SK-N-SH (cell line): Measurements from ENCODE around the gene PICALM. TPM values are rescaled to one million over a fixed set of nuclear protein-coding genes. Genes with fewer than 3 reads are reported as not detected.

ENCODE experiments used
- CTCF ChIA-PET: fragments of 300-600, 350-600 bp; formaldehyde crosslinking; extraction: SDS; loops from one replicate; lab custom pipeline; 2021; lab: Yijun Ruan, JAX
- POLR2A ChIA-PET: fragments of 350-600 bp; sonication (Branson Sonifier 250); formaldehyde crosslinking; extraction: SDS; loops from one replicate; lab custom pipeline; 2020; ENCODE audit warnings: antibody characterized with exemption, inconsistent platforms; lab: Yijun Ruan, JAX
- DNase-seq: peaks from one replicate; pipeline ENCODE4 v3.0.0; 2012
- H2AFZ ChIP-seq: fragments of 200-600 bp; sonication (generic); 2 replicates; pipeline ENCODE4 v1.8.1; 2016; ENCODE audit warnings: antibody characterized with exemption, mild to moderate bottlenecking, low read depth
- H3F3A ChIP-seq: fragments of 200-600 bp; sonication (generic); replicated peaks from 2 replicates; pipeline ENCODE3; 2016; ENCODE audit warnings: antibody characterized with exemption, mild to moderate bottlenecking; ENCODE audit not compliant: insufficient read depth
- H3K27ac ChIP-seq, 2 experiments: fragments of 200-500 bp in 1 of 2; fragments of 200-600 bp in 1 of 2; sonication (Bioruptor generic) in 1 of 2; sonication (generic), shearing (Covaris generic) in 1 of 2; 2 replicates each; pipeline versions ENCODE4 v1.5.1 to v1.6.1; 2014 to 2016; ENCODE audit warnings: low read depth in 2 of 2, inconsistent platforms in 1 of 2, low read length in 1 of 2, mild to moderate bottlenecking in 1 of 2, mixed read lengths in 1 of 2
- H3K27me3 ChIP-seq: fragments of 200-600 bp; sonication (generic), shearing (Covaris generic); 2 replicates; pipeline ENCODE4 v1.6.1; 2016; ENCODE audit warnings: mixed run types; ENCODE audit not compliant: insufficient read depth
- H3K36me3 ChIP-seq, 2 experiments: fragments of 200-500 bp in 1 of 2; fragments of 200-600 bp in 1 of 2; sonication (Bioruptor generic) in 1 of 2; sonication (generic) in 1 of 2; replicated peaks in 1 of 2; 2 replicates each; pipeline versions ENCODE3 to v1.5.1; 2014 to 2016; ENCODE audit warnings: low read length in 1 of 2, mild to moderate bottlenecking in 1 of 2; ENCODE audit not compliant: insufficient read depth in 2 of 2, control insufficient read depth in 1 of 2
- H3K4me1 ChIP-seq, 2 experiments: fragments of 200-500 bp in 1 of 2; fragments of 200-600 bp in 1 of 2; sonication (Bioruptor generic) in 1 of 2; sonication (generic), shearing (Covaris generic) in 1 of 2; 2 replicates each; pipeline versions ENCODE4 v1.5.1 to v1.6.1; 2014 to 2016; ENCODE audit warnings: low read depth in 1 of 2, low read length in 1 of 2, mixed run types in 1 of 2; ENCODE audit not compliant: insufficient read depth in 2 of 2, control insufficient read depth in 1 of 2
- H3K4me2 ChIP-seq: fragments of 200-600 bp; sonication (generic), shearing (Covaris generic); 2 replicates; pipeline ENCODE4 v1.6.1; 2017; ENCODE audit warnings: mixed run types
- H3K4me3 ChIP-seq, 2 experiments: fragments of 200-500 bp in 1 of 2; fragments of 200-600 bp in 1 of 2; sonication (Bioruptor generic) in 1 of 2; sonication (generic), shearing (Covaris generic) in 1 of 2; 2 replicates each; pipeline versions ENCODE4 v1.5.1 to v1.8.1; 2014 to 2016; ENCODE audit warnings: low read depth in 2 of 2, inconsistent platforms in 1 of 2, low read length in 1 of 2, mild to moderate bottlenecking in 1 of 2, mixed read lengths in 1 of 2, moderate library complexity in 1 of 2
- H3K79me2 ChIP-seq: fragments of 200-600 bp; sonication (generic); 2 replicates; pipeline ENCODE4 v1.8.1; 2017; ENCODE audit warnings: mild to moderate bottlenecking; ENCODE audit not compliant: insufficient read depth
- H3K9ac ChIP-seq: fragments of 200-600 bp; sonication (generic); 2 replicates; pipeline ENCODE4 v1.6.1; 2017; ENCODE audit warnings: mixed run types
- H3K9me2 ChIP-seq: fragments of 200-600 bp; sonication (generic); 2 replicates; pipeline ENCODE4 v1.6.1; 2017; ENCODE audit warnings: mixed run types
- H3K9me3 ChIP-seq: fragments of 200-600 bp; sonication (generic); 2 replicates; pipeline ENCODE4 v1.6.1; 2017; ENCODE audit warnings: mixed run types, mild to moderate bottlenecking, moderate library complexity
- H4K20me1 ChIP-seq: fragments of 200-600 bp; sonication (generic); 2 replicates; pipeline ENCODE4 v1.6.1; 2017; ENCODE audit warnings: mild to moderate bottlenecking, mixed run types; ENCODE audit not compliant: insufficient read depth
- EP300 ChIP-seq, 2 experiments: IDR thresholded peaks; 2 replicates each; pipeline versions ENCODE4 v1.4.0 to v1.6.1; 2012; ENCODE audit warnings: borderline replicate concordance in 1 of 2, low read depth in 1 of 2, low read length in 1 of 2
- EZH2phosphoT487 ChIP-seq: fragments of 200-600 bp; sonication (generic); IDR thresholded peaks from 2 replicates; pipeline ENCODE4 v1.6.1; 2017; ENCODE audit warnings: low read depth, mixed run types, mild to moderate bottlenecking, antibody characterized with exemption, moderate library complexity, borderline replicate concordance
- FOXJ3 ChIP-seq: sonication (generic); formaldehyde crosslinking; IDR thresholded peaks from 2 replicates; pipeline ENCODE4 v1.5.1; 2020; ENCODE audit warnings: mild to moderate bottlenecking, missing genetic modification reagents
- GABPA ChIP-seq: IDR thresholded peaks from 2 replicates; pipeline ENCODE4 v1.4.0; 2012; ENCODE audit warnings: low read depth, mild to moderate bottlenecking
- GATA2 ChIP-seq: sonication (generic); formaldehyde crosslinking; IDR thresholded peaks from 2 replicates; pipeline ENCODE4 v1.5.0; 2020; ENCODE audit warnings: mild to moderate bottlenecking, missing genetic modification reagents
- IRF3 ChIP-seq: fragments of 150-350 bp; IDR thresholded peaks from 2 replicates; pipeline ENCODE4 v1.6.1; 2016; ENCODE audit warnings: mild to moderate bottlenecking, low read depth, low read length
- JUND ChIP-seq: IDR thresholded peaks from 2 replicates; pipeline ENCODE4 v1.4.0; 2012
- MXI1 ChIP-seq: IDR thresholded peaks from 2 replicates; pipeline ENCODE4 v1.6.1; 2012; ENCODE audit warnings: mild to moderate bottlenecking, low read depth, low read length, improper control_type of control experiment
- NRF1 ChIP-seq: IDR thresholded peaks from 2 replicates; pipeline ENCODE4 v1.6.1; 2012; ENCODE audit warnings: low read depth, mild to moderate bottlenecking, low read length
- PBX3 ChIP-seq: IDR thresholded peaks from 2 replicates; pipeline ENCODE4; 2012
- POLR2AphosphoS5 ChIP-seq: IDR thresholded peaks from 2 replicates; pipeline ENCODE4 v1.6.1; 2012; ENCODE audit warnings: low read depth, low read length
- RAD21 ChIP-seq: IDR thresholded peaks from 2 replicates; pipeline ENCODE4 v1.6.1; 2012; ENCODE audit warnings: mild to moderate bottlenecking, low read length
- REST ChIP-seq: IDR thresholded peaks from 2 replicates; pipeline ENCODE4 v1.6.1; 2012; ENCODE audit warnings: mild to moderate bottlenecking, low read depth, low read length, moderate library complexity
- RFX5 ChIP-seq: IDR thresholded peaks from 2 replicates; pipeline ENCODE4 v1.6.1; 2012; ENCODE audit warnings: mild to moderate bottlenecking, improper control_type of control experiment, low read length
- SIN3A ChIP-seq: IDR thresholded peaks from 2 replicates; pipeline ENCODE4 v1.6.1; 2012; ENCODE audit warnings: low read depth, mild to moderate bottlenecking, low read length, moderate library complexity, borderline replicate concordance
- YY1 ChIP-seq: IDR thresholded peaks from 2 replicates; pipeline ENCODE4 v1.4.0; 2012; ENCODE audit warnings: low read depth, mild to moderate bottlenecking
- WGBS: methylation state at CpG from one replicate; pipeline ENCODE4 v1.1.6; 2017; ENCODE audit warnings: low lambda C conversion rate; 5-methylcytosine and 5-hydroxymethylcytosine counted together
- polyA plus RNA-seq, 3 experiments: library from polyadenylated mRNA; depleted of rRNA; stranded (reverse); fragments of >200 nt; gene quantifications; 2 replicates each; pipeline ENCODE4 v1.2.3, GENCODE V29; 2012

PICALM gene
- polyA plus RNA-seq, 1 of the 3 experiments (the other 2 are of a cell fraction), result 103 TPM

- peaks cover 75% of the 10 kb centered on the region for H3K79me2 ChIP-seq
- no peak overlapping the region for H3K4me2 ChIP-seq
- DNase-seq, result no peak
- no peak overlapping the region for H3K4me3 ChIP-seq
- H4K20me1 ChIP-seq, result no peaks in the 10 kb centered on the region
- no peak overlapping the region for H3K9ac ChIP-seq
- POLR2A ChIA-PET, result no interaction called here
- peaks cover 19% of the 10 kb centered on the region for H3F3A ChIP-seq
- H3K4me1 ChIP-seq, result no peaks in the 10 kb centered on the region
- H2AFZ ChIP-seq, result no peak overlapping the region
- CTCF ChIA-PET, result interaction anchor here (1.4 kb wide), 1 partner anchor 52 kb away, joined by 5 read pairs; no protein-coding TSS in a partner anchor
- 0 out of 2 replicates have a peak, but pooled peaks cover 3% of the 10 kb centered on the region for H3K9me2 ChIP-seq
- H3K36me3 ChIP-seq, result peaks cover 46 to 90% of the 10 kb centered on the region in 2 experiments
- 85% methylated on average over 2 of the region's 2 CpGs for WGBS
- no peak for TF ChIP-seq RFX5
- no peak for TF ChIP-seq YY1
- no peak for TF ChIP-seq IRF3
- TF ChIP-seq GABPA, result no peak
- no peak for TF ChIP-seq RAD21
- TF ChIP-seq NRF1, result no peak
- TF ChIP-seq MXI1, result no peak
- TF ChIP-seq EP300 (IDR thresholded peaks at IDR 0.05; ENCODE audit: borderline replicate concordance in 1 of 2, low read depth in 1 of 2, low read length in 1 of 2), result no peak
- TF ChIP-seq JUND, result no peak
- TF ChIP-seq FOXJ3 (CRISPR knock-in tag), result no peak
- TF ChIP-seq SIN3A, result no peak
- no peak for TF ChIP-seq PBX3
- TF ChIP-seq GATA2 (CRISPR knock-in tag), result no peak
- no peak for TF ChIP-seq POLR2AphosphoS5
- TF ChIP-seq REST, result no peak
- TF ChIP-seq EZH2phosphoT487, result no peak
- TF ChIP-seq, all 33 proteins: peak for 0
- Histone ChIP-seq H3K27ac (no peak overlapping the region), H3K27me3 (no peaks in the 10 kb centered on the region), H3K9me3 (no peaks in the 10 kb centered on the region)
Observed at GRCh38 chr11:85989746-85990145, 79.1 kb downstream of the PICALM start.
